T-helper 1 cell treated with Interleukin-12 subunit alpha and Interleukin-12 subunit beta and Interleukin-4 antibody, amounts not matched to agents 30 μg/mL and 1 μg/mL, for 36 hours (primary cell): ENCODE results near the gene PCGF3.
"Not testable (repeated sequence)": the region's sequence is repeated elsewhere in the genome, so short reads cannot be mapped to it uniquely, and the experiment has no call there.

Source experiments
- H3K27ac Mint-ChIP-seq: one replicate; pipeline ENCODE4 v1.8.0; 2021; ENCODE audit warnings: mild to moderate bottlenecking, mixed read lengths
- H3K27me3 Mint-ChIP-seq: one replicate; pipeline ENCODE4 v1.8.0; 2021; ENCODE audit warnings: low read depth, mixed read lengths
- H3K36me3 Mint-ChIP-seq: one replicate; pipeline ENCODE4 v1.8.0; 2021; ENCODE audit warnings: low read depth, mixed read lengths
- H3K4me1 Mint-ChIP-seq: one replicate; pipeline ENCODE4 v1.8.0; 2021; ENCODE audit warnings: low read depth, mixed read lengths
- H3K4me3 Mint-ChIP-seq: one replicate; pipeline ENCODE4 v1.8.0; 2021; ENCODE audit warnings: mild to moderate bottlenecking, moderate library complexity, mixed read lengths
- H3K9me3 Mint-ChIP-seq: one replicate; pipeline ENCODE4 v1.8.0; 2021; ENCODE audit warnings: mixed read lengths

PCGF3 gene

DNA sequence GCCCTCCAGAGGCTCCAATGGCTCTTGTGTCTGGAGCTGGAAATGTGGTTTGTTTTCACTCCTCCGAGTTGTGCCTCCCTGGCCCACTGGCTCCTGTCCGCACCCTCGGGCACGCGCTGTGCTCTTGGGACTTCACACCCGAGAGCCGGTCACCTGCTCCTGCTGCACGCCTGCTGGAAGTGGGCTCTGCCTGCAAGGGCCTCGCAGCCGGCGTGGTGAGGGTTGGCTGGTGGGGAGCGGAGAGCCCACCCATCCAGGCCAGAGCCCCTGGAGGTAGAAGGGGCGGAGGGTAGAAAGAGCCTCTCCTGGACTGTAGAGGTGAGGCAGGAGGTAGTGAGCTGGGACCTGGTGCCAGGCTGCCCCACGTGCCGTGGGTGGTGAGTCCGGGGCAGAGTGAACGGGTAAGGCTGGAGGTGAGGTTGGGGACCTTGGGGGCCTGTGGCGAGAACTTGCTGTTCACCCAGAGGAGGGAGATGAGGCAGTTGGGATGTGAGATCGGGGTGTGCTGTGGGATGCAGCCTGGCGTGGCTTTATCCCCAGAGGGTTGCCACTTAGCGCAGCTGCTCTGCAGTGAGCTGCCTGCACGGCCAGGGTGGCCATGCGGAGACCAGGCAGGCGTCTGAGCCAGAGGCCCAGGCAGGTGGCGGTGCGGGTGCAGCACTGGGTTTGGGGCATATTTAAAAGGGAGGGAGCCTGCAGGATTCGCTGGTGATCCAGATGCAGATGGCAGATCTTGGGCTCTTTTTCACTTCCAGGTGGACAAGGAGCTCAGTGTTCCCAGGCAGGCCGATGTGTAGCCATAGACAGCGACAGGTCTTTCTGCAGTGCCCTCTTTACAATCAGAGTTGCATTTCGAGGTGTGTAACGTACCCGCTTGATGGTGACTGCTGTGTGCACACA is 48.8 kb downstream of the PCGF3 start:
- Mint-ChIP-seq H3K27me3 (no peaks in the 10 kb centered on the region), H3K4me1 (no peaks in the 10 kb centered on the region), H3K4me3 (no peak overlapping the region), H3K9me3 (no peaks in the 10 kb centered on the region), H3K27ac (no peak overlapping the region), H3K36me3 (peaks cover 12% of the 10 kb centered on the region)

DNA sequence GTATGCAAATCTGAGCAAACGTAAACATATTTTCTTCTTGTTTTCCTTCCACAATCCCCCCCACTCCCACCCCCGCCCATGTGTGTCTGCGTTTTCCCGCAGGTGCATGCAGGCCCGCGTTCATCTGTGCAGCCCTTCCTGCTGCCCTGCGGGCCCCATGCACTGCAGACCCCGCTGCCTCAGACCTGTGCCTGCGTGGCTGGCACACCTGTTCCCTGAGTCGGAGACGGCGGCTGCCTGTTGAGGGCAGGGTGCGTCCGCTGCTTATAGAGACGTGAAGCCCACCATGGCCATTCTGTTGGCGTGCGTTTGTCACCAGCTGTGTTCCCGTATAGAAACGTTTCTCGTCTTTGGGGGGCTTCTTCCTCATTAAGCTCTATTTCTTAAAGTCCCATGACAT is 51.5 kb downstream of the PCGF3 start:
- Mint-ChIP-seq H3K27me3 (no peaks in the 10 kb centered on the region), H3K4me1 (peaks cover 5% of the 10 kb centered on the region), H3K4me3 (no peak overlapping the region), H3K36me3 (peaks cover 25% of the 10 kb centered on the region), H3K9me3 (no peaks in the 10 kb centered on the region), H3K27ac (no peak overlapping the region)

DNA sequence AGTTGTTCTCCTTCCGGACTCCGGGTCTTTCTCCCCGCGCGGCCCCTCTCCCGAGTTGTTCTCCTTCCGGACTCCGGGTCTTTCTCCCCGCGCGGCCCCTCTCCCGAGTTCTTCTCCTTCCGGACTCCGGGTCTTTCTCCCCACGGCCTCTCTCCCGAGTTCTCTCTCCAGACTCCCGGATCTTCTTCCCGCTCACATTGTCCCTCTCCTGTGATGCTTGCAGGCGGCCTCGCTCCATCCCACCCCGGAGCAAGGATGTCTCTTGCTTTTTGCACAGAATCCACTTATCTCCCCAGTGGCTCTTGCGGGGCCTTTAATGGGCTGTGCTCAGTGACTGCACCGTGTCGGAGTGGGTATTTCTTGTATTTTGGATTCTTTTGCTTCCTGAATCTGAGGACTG is 54.2 kb downstream of the PCGF3 start:
- H3K36me3 Mint-ChIP-seq, result peaks cover 33% of the 10 kb centered on the region
- H3K4me3 Mint-ChIP-seq, H3K27me3 Mint-ChIP-seq, H3K9me3 Mint-ChIP-seq, H3K4me1 Mint-ChIP-seq: not testable (repeated sequence)
- H3K27ac Mint-ChIP-seq, result peak overlapping the region; percentile 74

DNA sequence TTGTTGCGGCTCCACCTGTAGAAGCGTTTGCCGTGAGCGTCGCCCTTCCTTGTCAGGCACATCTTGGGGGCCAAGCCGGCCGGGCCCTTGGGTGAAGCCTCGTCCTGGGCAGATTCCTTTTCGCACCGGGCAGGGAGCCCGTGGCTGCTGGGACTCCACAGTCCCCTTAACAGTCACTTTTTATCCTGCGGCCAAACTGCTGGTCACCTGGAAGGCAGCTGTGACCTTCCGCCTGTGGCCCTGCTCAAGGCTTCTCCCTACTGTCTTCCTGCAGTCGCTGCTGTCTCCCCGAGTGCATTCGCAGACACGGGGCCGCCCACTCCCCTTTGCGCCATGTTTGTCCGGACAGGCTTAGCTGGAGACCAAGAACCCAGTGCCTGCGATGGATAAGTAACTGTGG is 55.0 kb downstream of the PCGF3 start:
- peaks cover 35% of the 10 kb centered on the region for H3K36me3 Mint-ChIP-seq
- H3K27ac Mint-ChIP-seq, result no peak overlapping the region

DNA sequence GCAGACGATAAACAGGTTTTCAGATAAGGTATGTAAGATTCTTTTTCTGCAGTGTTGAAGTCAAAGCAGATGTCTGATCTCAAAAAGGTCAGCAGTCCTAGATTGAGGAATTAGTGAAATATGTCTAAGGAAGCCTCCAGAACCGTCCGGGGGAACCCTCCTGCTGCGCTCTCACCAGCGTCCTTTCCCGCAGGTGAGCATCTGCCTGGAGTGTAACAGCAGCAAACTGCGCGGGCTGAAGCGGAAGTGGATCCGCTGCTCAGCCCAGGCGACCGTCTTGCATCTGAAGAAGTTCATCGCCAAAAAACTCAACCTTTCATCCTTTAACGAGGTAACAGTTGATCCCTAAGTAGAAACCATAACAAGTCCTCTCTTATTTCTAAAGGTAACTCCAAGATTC is 55.5 kb downstream of the PCGF3 start:
- Mint-ChIP-seq H3K9me3 (no peaks in the 10 kb centered on the region), H3K4me3 (no peak overlapping the region), H3K27me3 (no peaks in the 10 kb centered on the region), H3K36me3 (peaks cover 35% of the 10 kb centered on the region), H3K4me1 (peaks cover 11% of the 10 kb centered on the region), H3K27ac (no peak overlapping the region)

More for the DNA sequence above, 55.0 kb downstream of the PCGF3 start:
- peaks cover 11% of the 10 kb centered on the region for H3K4me1 Mint-ChIP-seq
- H3K27me3 Mint-ChIP-seq, result no peaks in the 10 kb centered on the region
- H3K9me3 Mint-ChIP-seq, result no peaks in the 10 kb centered on the region
- H3K4me3 Mint-ChIP-seq, result no peak overlapping the region

- peaks cover 37% of the 10 kb centered on the region for H3K36me3 Mint-ChIP-seq
- no peaks in the 10 kb centered on the region for H3K27me3 Mint-ChIP-seq
- no peak overlapping the region for H3K4me3 Mint-ChIP-seq
- H3K27ac Mint-ChIP-seq, result peak overlapping the region; percentile 15
- no peaks in the 10 kb centered on the region for H3K9me3 Mint-ChIP-seq
- peaks cover 11% of the 10 kb centered on the region for H3K4me1 Mint-ChIP-seq
Measured at GRCh38 chr4:761739-762138, 56.1 kb downstream of the PCGF3 start.

GRCh38 chr4:762211-763190 is 56.9 kb downstream of the PCGF3 start:
- Mint-ChIP-seq H3K27me3 (no peaks in the 10 kb centered on the region), H3K4me3 (no peak overlapping the region), H3K36me3 (peaks cover 38% of the 10 kb centered on the region), H3K9me3 (no peaks in the 10 kb centered on the region), H3K4me1 (peaks cover 11% of the 10 kb centered on the region), H3K27ac (peak overlapping the region; percentile 46)

- Mint-ChIP-seq H3K36me3 (peaks cover 35% of the 10 kb centered on the region), H3K27me3 (no peaks in the 10 kb centered on the region), H3K9me3 (no peaks in the 10 kb centered on the region), H3K4me3 (no peak overlapping the region), H3K27ac (no peak overlapping the region), H3K4me1 (peaks cover 11% of the 10 kb centered on the region)
Measured at GRCh38 chr4:763191-763810, 57.7 kb downstream of the PCGF3 start.

DNA sequence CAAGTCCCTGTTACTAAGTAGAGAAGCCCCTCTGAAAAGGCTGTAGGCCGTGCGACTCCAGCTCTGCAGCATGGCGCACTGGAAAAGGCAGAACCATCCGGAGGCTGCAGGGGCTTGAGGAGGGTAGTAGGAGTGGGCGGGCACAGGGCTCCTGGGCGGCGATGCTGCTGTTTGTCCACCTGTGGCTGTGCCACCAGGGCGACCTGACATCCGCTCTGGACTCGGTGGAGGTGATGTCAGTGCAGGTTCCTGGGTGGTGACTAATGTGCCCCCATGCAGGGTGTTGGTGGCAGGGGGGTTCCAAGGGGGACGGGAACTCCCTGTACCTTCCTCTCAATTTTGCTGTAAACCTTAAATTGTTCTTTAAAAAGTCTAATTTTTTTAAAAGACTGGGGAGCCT is 58.3 kb downstream of the PCGF3 start:
- H3K27ac Mint-ChIP-seq, result no peak overlapping the region
- no peaks in the 10 kb centered on the region for H3K9me3 Mint-ChIP-seq

GRCh38 chr4:764405-765169 is 59.0 kb downstream of the PCGF3 start:
- no peak overlapping the region for H3K4me3 Mint-ChIP-seq
- no peaks in the 10 kb centered on the region for H3K9me3 Mint-ChIP-seq
- peak overlapping the region; percentile 41 for H3K27ac Mint-ChIP-seq
- H3K36me3 Mint-ChIP-seq, result peaks cover 39% of the 10 kb centered on the region
- H3K27me3 Mint-ChIP-seq, result no peaks in the 10 kb centered on the region
- H3K4me1 Mint-ChIP-seq, result peaks cover 11% of the 10 kb centered on the region

More for the DNA sequence above, 58.3 kb downstream of the PCGF3 start:
- Mint-ChIP-seq H3K4me1 (peaks cover 11% of the 10 kb centered on the region), H3K36me3 (peaks cover 35% of the 10 kb centered on the region), H3K4me3 (no peak overlapping the region), H3K27me3 (no peaks in the 10 kb centered on the region)

DNA sequence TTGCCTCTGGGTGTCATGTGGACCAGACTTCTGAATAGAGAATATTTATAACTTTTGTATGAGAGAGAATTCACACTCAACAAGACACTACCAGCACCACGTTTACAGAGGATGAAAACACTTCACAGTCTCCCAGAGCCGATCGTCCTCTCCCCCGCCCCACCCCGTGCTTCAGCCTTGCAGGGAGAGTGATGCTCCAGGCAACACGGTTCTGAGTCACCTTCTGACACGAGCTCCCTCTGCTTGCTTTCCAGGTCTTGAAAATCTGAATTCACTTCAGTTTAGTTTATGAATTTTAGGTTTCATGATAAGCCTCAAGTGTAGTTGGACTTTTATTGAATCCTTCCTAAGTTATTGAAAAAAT is 60.5 kb downstream of the PCGF3 start:
- no peaks in the 10 kb centered on the region for H3K27me3 Mint-ChIP-seq
- no peak overlapping the region for H3K4me3 Mint-ChIP-seq
- H3K36me3 Mint-ChIP-seq, result peaks cover 38% of the 10 kb centered on the region
- H3K27ac Mint-ChIP-seq, result no peak overlapping the region
- H3K9me3 Mint-ChIP-seq, result no peaks in the 10 kb centered on the region
- peaks cover 9% of the 10 kb centered on the region for H3K4me1 Mint-ChIP-seq

GRCh38 chr4:766559-767283 is 61.1 kb downstream of the PCGF3 start:
- Mint-ChIP-seq H3K9me3 (no peaks in the 10 kb centered on the region), H3K27me3 (no peaks in the 10 kb centered on the region), H3K27ac (no peak overlapping the region), H3K4me3 (no peak overlapping the region), H3K4me1 (peaks cover 9% of the 10 kb centered on the region), H3K36me3 (peaks cover 32% of the 10 kb centered on the region)

DNA sequence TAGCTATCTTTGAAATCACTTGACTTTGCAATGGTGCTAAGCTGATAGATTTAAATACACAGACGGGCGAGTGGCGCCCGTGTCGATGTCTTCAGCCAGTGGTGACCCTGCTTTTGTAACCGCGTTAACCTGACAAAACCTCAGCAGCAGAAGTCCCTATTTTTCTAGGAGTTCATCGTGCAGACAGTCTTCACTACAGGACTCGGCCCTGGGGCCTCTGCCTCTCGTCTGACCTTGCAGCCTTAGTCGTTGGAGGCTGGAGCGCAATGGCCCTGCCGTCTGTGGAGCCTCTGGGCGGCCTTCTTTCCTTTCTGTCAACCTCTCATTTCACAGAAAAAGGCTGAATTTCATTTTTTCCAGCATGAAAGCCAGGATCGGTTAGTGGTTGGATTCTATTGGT is 62.4 kb downstream of the PCGF3 start:
- H3K9me3 Mint-ChIP-seq, result no peaks in the 10 kb centered on the region
- no peaks in the 10 kb centered on the region for H3K27me3 Mint-ChIP-seq
- H3K4me1 Mint-ChIP-seq, result peaks cover 7% of the 10 kb centered on the region
- no peak overlapping the region for H3K27ac Mint-ChIP-seq
- H3K36me3 Mint-ChIP-seq, result peaks cover 22% of the 10 kb centered on the region
- H3K4me3 Mint-ChIP-seq, result no peak overlapping the region
